Loucy (cell line): ENCODE results near the gene LRRC1.

ENCODE experiments used
- CTCF ChIP-seq: fragments of 200-600 bp; sonication (generic); conservative IDR thresholded peaks from 2 replicates; pipeline ENCODE4 v1.5.1; 2014; ENCODE audit warnings: mild to moderate bottlenecking, antibody characterized with exemption, low read length
- EZH2phosphoT487 ChIP-seq: fragments of 200-600 bp; IDR thresholded peaks from 2 replicates; pipeline ENCODE4 v1.6.1; 2018; ENCODE audit warnings: antibody characterized with exemption, mild to moderate bottlenecking, moderate library complexity, borderline replicate concordance

- TF ChIP-seq CTCF (no peak), EZH2phosphoT487 (no peak)
Observed at GRCh38 chr6:53750052-53750650, 44.7 kb upstream of the LRRC1 start.
